HUDEP-2 (cell line): ENCODE data around the gene LGALS9B.
A peak's percentile ranks its signal among the peaks of the same experiment; 100 is the strongest.
"Not testable (repeated sequence)": the region's sequence is repeated elsewhere in the genome, so short reads cannot be mapped to it uniquely, and the experiment has no call there.

Experiments
- DNase-seq, 76 experiments: peaks; one replicate each; lab custom pipeline; 2025; ENCODE audit not compliant: unreplicated experiment in 76 of 76; lab: John Stamatoyannopoulos, UW

LGALS9B gene

DNA sequence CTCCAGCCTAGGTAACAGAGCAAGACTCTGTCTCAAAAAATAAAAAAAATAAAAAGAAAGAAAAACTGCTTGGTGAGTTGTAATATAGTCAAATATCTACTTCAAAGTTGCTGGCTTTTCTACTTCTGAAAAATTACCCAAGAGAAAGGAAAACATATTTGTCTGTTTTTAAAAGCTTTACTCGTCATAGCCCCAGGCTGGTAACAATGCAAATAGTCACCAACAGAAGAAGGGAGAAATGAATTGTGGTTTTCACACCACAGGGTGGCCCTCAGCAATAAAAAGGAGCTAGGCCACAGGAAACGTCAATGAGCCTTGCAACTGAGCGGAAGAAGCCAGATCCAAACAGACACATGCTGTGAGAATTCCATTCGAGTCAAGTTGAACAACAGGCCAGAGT, 1.8 kb upstream of the LGALS9B start:
- DNase-seq, result not testable (repeated sequence)

DNA sequence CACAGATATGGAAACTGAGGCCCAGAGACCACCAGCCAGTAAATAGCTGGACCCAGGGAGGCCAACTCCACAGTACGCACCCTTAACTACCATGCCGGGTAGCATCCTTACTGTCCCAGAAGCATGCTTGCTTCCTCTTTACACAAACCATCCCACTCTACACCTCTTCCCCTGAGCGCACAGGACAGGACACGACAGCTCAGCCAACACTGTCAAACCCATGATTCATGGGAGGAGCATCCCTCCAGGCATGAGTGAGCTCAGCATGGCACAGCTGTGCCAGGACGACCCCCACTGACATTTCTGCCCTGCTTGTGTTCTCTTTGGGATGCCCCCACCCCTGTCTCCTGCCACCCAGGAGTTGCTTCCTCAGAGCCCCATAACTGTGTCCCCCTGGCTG, 340 bp downstream of the LGALS9B start:
- DNase-seq, result not testable (repeated sequence)

DNA sequence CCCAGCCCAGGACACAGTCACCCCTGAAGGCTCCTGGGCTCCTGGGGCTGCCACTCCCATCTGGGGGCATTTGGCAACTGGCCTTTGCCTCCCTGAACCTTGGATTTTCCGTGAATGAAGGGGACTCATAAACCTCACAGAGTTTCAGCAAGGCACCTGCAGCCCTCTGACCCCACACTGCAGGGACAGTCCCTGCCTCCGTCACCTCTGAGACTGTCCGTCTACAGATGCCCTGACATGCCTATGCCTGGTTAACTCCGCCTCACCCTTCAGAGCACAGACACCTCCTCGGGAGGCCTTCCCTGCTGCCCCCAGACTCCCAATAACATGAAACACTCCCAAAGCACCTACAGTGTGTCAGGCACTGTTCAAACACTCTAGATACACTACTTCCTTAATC, 786 bp downstream of the LGALS9B start:
- not testable (repeated sequence) for DNase-seq

DNA sequence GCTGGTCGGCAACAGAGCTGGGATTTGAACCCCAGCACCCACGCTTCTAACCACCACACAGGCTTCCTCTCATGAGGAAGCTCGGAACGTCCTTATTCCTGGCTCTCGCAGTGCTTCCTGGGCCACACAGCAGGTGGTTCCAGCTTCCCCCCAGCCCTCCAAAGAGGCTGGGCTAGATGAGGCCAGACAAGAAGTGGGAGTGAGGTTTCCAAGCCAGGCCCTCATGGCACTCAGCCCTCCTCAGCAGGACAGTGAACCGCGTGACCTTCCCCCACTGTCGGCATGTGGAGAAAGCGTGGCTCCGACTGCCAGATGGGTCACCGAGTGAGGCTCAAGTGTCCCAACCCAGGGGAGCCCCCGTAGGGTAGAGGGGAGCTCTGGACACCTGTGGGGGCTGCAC, 1.8 kb downstream of the LGALS9B start:
- not testable (repeated sequence) for DNase-seq

DNA sequence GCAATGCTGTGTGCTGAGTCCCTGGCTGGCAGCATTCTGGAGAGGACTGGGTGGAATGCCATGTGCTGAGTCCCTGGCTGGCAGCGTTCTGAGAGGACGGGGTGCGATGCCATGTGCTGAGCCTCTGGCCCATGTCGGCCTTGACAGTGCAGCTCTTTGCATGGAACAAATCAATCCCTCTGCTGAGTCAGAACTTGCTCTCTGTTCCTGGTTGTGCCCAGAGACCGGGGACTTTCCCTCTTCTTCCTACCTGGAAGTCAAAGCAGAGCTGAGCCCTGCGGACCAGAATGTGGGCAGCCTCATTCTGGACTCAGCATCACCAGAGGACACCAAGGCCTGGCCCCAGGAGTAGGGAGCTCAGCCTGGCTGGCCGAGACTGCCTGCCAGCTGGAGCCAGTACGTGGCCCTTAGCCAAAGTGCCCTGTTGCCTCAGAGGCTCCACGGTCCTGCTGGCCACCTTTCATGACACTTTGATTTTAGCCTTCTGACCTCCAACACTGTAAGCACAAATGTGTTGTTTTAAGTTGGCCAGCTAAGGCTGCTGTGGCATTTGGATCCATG, 2.4 kb downstream of the LGALS9B start:
- not testable (repeated sequence) for DNase-seq

DNA sequence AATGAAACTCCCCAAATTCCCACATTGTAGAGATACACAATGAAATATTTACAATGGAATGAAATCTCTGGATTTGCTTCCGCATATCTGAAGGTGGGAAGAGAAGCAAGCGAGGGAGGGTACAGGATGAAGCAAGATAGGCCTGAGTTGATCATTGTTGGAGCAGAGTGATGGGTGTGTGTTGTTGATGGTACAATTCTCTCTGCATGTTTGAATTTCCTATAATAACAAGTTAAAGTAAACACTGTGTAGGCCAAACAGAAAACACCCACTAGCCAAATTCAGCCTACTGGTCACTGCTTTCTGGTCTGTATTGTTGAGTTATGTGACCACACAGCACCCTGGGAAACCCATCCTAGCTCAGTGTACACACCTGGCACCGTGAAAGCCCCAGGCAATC, 5.2 kb downstream of the LGALS9B start:
- DNase-seq, result not testable (repeated sequence)

DNA sequence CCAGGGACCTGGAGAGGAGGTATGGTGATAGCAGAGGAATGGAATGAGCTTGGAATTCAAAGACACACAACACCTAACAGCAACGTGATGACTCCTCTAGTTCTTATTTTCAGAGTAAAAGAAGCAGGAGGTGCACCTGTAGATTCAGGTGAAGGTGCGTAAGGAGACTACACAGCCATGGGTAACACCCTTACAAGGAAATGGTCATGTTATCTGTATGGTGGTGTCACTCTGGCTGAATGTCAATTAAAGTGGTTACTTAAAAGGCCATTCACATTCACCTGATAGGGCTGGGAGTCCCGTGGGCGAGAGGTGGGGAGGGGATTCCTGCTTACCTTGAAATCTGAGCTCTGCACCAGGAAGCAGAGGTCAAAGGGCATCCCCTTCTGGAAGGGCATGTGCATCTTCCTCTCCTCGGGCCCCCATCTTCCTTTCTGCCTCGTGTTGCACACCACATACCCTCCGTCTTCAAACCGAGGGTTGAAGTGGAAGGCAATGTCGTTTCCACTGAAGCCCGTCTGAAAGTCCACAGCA, 9.4 kb downstream of the LGALS9B start:
- not testable (repeated sequence) for DNase-seq

DNA sequence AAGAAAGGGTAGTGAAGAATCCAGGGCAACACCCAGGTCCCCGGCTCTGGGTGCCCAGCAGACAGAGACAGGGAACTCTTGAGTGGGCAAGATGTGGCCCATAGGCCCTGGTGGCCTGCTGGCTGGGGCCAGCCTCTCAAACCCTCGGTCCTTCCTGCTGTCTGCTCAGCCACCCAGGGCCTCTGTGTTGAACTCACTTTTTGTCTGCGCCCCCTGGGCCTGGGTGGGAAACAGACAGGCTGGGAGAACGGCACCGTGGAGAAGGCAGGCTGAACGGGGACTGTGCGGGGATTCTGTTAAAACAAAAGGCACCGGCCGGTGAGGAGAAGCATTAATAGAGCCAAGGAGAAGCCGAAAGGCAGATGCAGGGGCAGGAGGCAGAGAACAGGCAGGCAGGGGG, 12.2 kb downstream of the LGALS9B start:
- DNase-seq, result not testable (repeated sequence)

DNA sequence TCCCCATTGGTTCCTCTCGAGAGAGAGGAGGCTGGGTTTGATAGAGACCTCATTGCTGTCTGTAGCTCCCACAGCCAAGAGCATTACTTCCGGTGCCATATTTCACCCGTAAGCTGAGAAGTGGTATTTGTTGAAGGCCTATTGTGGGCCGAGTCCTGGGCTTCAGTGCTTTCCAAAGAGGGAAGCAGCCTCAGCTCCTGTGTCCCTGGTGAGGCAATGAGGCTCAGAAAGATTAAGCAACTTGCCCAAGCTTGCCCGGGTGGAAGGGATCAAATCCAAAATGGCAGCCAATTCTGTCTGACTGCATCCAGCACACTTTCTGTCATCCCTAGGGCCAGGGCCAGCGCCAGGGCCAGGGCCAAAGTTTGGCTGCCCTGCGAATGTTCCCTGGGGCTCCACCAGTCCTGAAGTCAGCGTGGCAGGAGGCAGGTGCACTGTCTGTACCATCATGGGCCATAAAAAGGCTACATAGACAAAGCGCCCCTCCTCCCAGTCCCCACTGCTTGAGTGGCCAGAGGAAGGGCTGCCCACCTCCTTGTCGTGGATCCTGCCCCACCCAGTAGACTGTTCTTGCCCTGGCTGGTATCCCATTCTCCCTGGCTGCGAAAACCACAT, 13.4 kb downstream of the LGALS9B start:
- not testable (repeated sequence) for DNase-seq

DNA sequence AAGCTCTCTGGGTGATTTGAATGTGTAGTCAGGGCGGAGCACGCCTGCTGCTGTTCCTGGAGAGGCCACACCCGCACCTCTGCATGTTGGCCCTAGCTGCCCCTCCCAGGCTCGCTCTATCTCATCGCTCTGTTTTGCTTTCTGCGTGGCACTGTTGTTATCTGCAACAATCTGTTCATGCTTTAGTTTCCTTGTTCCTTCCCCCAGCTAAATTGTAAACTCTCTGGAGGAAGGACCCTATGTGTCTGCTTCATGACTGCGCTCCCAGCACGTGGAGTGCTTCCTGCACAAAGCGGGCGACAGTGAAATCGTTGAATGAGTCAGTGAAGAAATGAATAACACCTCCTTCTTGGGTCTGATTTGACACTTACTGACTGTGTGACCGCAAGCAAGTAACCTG, 16.5 kb downstream of the LGALS9B start:
- peak in 1 of 76 experiments; percentile 2 for DNase-seq

DNA sequence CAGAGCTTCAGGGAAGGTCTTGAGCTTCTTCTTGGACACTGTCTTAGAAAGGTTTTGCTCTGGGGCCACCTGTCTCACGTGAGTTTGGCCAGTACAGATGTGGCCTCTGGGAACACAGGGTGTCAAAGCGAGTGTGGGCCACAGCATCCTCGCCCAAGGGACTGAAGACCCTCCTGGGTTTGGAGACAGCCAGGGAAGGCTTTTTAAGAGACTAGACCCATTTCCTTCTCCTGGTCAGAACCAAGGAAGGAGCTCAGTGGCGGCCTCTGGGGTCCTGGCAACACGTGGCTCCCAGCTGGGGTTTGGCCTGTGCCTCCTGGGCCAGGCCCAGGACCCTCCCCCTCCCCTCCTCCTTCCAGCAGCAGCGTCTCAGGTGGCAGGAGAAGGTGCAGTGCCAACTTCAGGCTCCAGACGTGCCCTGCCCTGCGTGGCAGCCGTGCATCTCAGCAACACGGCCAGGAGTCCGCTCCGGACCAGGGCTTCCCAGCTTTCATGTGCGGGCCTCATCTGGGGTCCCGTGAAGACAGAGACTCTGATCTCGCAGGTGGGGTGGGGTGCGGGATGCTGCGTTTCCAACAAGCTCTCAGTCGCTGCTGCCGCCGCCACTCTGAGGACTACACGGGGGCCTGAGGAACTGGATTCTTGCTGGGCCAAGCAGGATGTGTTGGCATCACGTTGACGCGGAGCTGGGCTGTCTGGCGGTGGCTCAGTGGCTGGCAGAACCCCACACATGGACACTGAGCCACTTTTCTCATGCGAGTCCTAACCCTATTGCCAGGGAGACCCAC, 19.6 kb downstream of the LGALS9B start:
- DNase-seq, result not testable (repeated sequence)

DNA sequence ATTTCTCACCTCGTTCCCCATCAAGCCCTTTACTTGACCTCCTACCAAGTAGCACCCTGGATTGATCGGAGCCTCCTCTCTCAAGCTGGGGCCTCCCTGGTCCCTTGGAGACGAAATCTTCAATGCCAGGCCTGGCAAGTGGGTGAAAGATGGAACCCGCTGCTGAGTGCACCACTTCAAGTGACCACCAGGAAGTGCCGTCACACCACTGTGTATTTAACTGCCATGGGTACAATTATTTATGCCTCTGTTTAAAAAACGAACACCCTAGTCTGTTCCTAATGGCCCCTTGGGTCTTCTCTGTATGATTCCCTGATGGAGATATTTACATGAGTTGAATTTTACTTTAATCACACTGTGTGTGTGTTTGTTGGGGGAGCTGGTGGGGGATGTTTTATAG, 20.4 kb downstream of the LGALS9B start:
- not testable (repeated sequence) for DNase-seq

DNA sequence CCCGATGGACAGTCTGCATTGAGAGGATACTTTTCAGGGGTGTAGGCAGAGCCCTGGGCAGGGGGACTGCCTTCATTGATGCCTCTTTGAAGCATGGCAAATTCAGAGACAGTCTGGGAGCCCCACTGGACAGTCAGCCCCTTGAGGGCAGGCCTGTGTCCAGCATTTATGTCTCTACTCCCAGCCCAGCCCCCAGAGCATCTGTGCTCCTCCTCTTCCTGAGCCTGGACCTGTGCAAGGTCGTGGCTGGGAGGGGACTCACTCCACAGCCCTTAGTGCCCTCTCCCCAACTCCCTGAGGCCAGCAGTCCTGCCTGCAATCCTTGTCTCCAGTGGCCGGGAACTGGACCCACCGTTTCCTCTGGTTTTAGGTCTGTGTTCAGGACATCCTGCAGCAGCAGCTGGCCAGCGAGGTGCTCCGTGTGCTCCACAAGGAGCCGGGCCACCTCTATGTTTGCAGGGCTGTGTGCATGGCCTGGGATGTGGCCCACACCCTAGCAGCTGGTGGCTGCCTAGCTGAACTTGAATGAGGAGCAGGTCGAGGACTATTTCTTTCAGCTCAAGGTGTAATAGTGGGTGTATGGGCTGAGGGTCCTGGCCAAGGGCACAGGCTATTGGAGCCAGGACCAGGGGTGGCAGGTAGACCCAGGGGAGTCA, 22.6 kb downstream of the LGALS9B start:
- not testable (repeated sequence) for DNase-seq

DNA sequence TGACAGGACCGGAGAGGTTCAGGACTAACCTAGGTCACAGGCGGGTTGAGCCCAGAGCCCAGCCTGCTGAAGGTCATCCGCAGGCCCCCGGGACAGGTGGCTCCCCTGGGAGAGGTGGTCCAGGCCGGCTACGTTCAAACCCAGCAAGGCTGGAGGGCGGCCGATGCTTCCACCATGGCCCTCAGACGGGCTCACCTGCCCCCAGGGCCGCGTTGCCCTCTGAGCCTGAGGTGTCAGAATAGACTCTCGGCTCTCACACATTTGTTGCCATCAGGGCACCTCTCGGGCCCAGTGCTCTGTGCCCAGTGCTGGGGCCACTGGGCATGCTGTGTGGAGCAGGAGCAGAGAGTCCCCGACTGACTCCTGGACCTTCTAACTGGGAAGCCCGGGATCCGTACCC, 23.2 kb downstream of the LGALS9B start:
- not testable (repeated sequence) for DNase-seq

DNA sequence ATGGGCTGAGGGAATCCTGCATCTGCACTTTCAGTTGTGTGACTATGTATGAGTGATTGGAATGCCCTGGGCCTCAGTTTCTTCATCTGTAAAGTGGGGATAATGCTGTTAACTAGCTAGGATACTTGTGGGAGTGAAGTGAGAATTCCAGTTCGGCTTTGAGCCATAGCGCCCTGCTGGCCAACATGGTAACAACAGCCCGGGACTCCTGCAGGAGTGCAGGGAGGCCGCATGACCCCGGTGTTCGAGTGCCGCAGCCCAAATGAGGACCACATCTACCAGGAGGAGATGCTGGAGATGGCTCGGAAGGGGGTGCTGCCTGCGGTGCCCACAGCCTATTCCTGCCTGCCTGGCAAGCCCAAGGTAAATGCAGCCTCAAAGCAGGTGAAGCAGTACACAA, 23.7 kb downstream of the LGALS9B start:
- DNase-seq, result not testable (repeated sequence)

DNA sequence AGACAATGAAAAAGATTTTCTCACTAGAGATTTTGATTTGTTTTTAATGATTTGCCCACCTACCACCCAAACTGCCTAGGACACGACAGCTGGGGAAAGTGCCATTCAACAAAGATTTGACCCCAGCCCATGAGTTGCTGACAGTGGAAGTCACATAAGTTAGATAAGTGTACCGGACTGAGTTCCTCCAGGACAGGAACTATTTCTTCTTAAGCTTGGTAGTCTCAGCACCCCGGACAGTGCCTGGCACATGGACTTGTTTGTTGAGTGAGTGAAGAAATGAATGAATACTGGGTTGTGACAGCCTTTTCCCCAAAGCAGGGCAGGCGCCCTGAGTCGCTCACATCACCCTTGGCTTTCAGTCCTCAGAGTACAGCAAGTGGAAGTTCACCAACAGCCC, 26.7 kb downstream of the LGALS9B start:
- not testable (repeated sequence) for DNase-seq

DNA sequence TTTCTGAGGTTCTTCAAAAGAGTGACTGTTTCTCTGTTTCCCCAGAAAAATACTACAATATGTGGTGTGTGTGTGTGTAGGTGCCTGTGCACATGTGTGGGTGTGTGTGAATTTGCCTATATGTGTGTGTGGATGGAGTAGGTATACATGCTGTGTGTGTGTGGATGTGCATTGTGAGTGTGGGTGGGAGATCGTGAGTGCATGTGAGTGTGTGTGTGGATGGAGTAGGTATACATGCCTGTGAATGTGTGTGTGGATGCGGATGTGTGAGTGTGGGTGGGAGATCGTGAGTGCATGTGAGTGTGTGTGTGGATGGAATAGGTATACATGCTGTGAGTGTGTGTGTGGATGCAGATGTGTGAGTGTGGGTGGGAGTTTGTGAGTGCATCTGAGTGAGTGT, 32.2 kb downstream of the LGALS9B start:
- not testable (repeated sequence) for DNase-seq

DNA sequence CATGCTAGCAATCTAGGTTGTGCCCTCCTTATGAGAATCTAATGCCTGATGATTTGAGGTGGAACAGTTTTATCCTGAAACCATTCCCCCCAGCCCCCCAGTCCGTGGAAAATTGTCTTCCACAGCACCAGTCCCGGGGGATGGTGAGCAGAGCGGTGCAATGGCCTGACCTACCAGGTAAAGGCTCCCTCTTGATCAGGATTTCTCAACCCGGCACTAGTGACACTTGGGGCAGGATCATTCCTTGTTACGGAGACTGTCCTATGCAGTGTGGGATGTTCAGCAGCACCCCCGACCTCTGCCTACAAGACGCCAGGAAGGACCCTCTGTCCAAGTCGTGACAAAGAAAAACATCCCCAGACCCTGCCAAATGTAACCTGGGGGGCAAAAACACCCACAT, 34.0 kb downstream of the LGALS9B start:
- not testable (repeated sequence) for DNase-seq

DNA sequence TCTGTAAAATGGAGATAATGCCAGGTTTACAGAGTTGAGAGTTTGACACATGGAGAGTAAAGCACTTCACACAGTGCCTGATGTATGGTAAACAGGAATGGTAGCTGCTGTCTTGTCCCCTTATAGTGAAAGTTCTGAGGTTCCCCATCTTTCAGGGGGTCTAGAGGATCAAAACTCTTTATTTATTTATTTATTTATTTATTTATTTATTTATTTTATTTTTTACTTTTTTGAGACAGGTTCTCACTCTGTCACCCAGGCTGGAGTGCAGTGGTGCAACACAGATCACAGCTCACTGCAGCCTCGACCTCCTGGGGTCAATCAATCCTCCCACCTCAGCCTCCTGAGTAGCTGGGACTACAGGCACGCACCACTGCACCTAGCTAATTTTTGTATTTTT, 40.1 kb downstream of the LGALS9B start:
- DNase-seq, result not testable (repeated sequence)

DNA sequence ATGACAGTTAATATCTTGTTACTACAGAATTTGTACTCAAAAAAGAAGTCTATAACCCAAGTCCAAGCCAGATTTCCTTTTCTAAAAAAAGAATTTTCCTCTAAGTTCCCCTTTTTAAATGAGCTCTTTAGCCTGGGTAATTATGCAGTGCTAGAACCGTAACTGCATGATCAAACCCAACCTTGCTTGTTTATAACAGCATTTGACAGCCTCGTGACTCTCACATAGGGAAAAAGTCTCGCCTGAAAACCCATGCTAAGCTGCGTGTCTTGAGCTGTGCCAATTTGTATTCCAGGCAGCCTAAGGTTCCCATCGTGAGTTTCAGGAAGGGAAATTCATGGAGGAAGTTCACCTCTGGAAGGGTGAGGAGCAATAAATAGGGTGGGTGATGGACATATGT, 44.5 kb downstream of the LGALS9B start:
- DNase-seq, result not testable (repeated sequence)

DNA sequence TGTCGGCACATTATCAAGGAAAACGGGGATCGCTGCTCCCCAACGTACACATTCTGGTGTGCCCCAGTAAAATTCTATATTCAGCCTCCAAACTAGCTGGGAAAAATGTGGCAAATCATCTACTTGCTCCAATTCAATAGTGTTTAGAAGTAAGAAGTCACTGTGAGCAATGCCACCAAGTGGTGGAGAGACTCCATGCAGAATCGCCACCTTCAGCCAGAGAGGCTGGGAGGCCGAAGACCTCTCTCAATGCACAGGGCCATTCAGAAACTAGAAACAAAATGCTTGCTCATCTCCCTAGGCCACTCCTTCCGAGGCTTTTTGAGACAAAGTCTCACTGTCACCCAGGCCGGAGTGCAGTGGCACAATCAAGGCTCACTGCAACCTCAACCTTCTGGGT, 48.5 kb downstream of the LGALS9B start:
- not testable (repeated sequence) for DNase-seq
